Upper lobe of right lung (tissue), 1 donor: Measurements from ENCODE around the gene DNAJB9. TPM values are rescaled to one million over a fixed set of nuclear protein-coding genes. Genes with fewer than 3 reads are reported as not detected.

Experiments
- ATAC-seq: fragments of 200-7000 bp; cut with Tn5 transposase; one replicate; pipeline ENCODE4 v1.9.1; 2020; ENCODE audit warnings: mild to moderate bottlenecking, moderate library complexity
- DNase-seq: peaks from one replicate; pipeline ENCODE4 v3.0.0-alpha.2; 2020
- H3K27ac ChIP-seq: fragments of 200-600 bp; one replicate; pipeline ENCODE4 v1.8.0; 2022
- H3K27me3 ChIP-seq: fragments of 200-600 bp; one replicate; pipeline ENCODE4 v1.8.0; 2022; ENCODE audit warnings: mild to moderate bottlenecking
- H3K36me3 ChIP-seq: fragments of 200-600 bp; one replicate; pipeline ENCODE4 v1.8.0; 2022
- H3K4me1 ChIP-seq: fragments of 200-600 bp; one replicate; pipeline ENCODE4 v1.8.0; 2022
- H3K4me3 ChIP-seq: fragments of 200-600 bp; one replicate; pipeline ENCODE4 v1.8.0; 2022; ENCODE audit warnings: mild to moderate bottlenecking
- H3K9me3 ChIP-seq: fragments of 200-600 bp; one replicate; pipeline ENCODE4 v1.8.0; 2022
- CTCF ChIP-seq: fragments of 200-600 bp; IDR thresholded peaks from one replicate; pipeline ENCODE4 v1.8.0; 2022; ENCODE audit warnings: antibody characterized with exemption
- intact Hi-C: fragments of 100-400 bp; cut with DNase I; formaldehyde crosslinking; loops from one replicate; pipeline ENCODE4 v1.11.0; 2022
- total RNA-seq: library from RNA; stranded (reverse); fragmentation: NEBNext Ultra II Directional; extraction: Animal tissue kit (Norgen Biotek cat#: 25700); gene quantifications from one replicate; pipeline ENCODE4 v1.2.1, GENCODE V29; 2021
- donor health status: DM: no; HTN: yes; CAD: no; lungs with severe emphysema.

DNAJB9 gene
- total RNA-seq, 1 donor from 2014 or later = 36.5 TPM

GRCh38 chr7:108609643-108610042 lies 40.0 kb downstream of the DNAJB9 start:
- no peak for TF ChIP-seq CTCF
- no peak for DNase-seq
- Histone ChIP-seq H3K4me3 (no peak overlapping the region), H3K9me3 (no peaks in the 10 kb centered on the region), H3K4me1 (no peaks in the 10 kb centered on the region), H3K36me3 (no peaks in the 10 kb centered on the region), H3K27me3 (no peaks in the 10 kb centered on the region), H3K27ac (no peak overlapping the region)
- no peak for ATAC-seq
- intact Hi-C loops = no loop called here

- Histone ChIP-seq H3K4me1 (no peaks in the 10 kb centered on the region), H3K27ac (no peak overlapping the region), H3K9me3 (no peaks in the 10 kb centered on the region), H3K4me3 (no peak overlapping the region), H3K36me3 (no peaks in the 10 kb centered on the region), H3K27me3 (no peaks in the 10 kb centered on the region)
- intact Hi-C loops = no loop called here
- DNase-seq (no peak), ATAC-seq (peak; percentile 39)
- no peak for TF ChIP-seq CTCF
Observed at GRCh38 chr7:108611268-108611667, 41.6 kb downstream of the DNAJB9 start.

DNA sequence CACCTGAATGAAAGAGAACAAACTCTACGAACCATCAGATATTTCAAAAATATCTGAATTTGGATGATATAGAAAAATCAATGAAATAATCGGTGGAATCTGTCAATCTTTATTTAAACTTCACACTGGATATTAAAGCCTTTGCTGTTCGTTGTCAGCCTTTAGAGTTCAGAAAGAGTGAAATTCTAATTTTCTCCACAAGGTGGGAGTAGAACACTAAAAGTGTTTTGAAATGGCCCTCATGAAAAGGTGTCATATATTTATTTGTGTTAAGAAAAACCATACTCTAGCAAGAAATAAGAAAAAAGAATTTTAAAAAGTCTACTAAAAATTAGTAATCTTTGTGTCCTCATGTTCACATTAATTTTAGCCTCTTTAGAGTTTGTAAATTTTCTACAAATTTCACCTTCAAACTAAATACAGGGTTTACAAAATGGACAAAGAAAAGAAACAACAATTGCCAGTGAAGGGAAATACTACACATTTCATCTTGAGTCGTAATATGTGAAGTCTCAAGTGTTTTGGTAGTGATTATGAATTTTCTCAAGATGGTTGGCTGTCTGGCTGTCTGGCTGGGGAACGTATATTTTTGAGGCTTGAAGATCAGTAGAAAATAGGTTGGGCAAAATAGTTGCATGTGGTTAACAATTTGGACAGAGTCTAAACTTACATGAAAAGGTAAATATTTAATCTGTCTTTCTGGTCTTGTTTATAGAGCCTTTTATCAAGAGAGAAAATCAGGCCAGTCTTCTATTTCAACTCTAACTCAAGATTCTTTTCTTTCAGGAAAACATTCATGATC lies 43.7 kb downstream of the DNAJB9 start:
- Histone ChIP-seq H3K36me3 (no peaks in the 10 kb centered on the region), H3K9me3 (no peaks in the 10 kb centered on the region), H3K27ac (no peak overlapping the region), H3K4me3 (no peak overlapping the region), H3K27me3 (no peaks in the 10 kb centered on the region), H3K4me1 (no peaks in the 10 kb centered on the region)
- intact Hi-C loops = no loop called here
- TF ChIP-seq CTCF = peak; percentile 84
- DNase-seq = no peak
- ATAC-seq = peak; percentile 64

- Histone ChIP-seq H3K9me3 (no peaks in the 10 kb centered on the region), H3K4me1 (no peaks in the 10 kb centered on the region), H3K27ac (no peak overlapping the region), H3K36me3 (no peaks in the 10 kb centered on the region), H3K27me3 (no peaks in the 10 kb centered on the region), H3K4me3 (no peak overlapping the region)
- peak; percentile 36 for ATAC-seq
- intact Hi-C loops = no loop called here
- no peak for TF ChIP-seq CTCF
- no peak for DNase-seq
Observed at GRCh38 chr7:108613949-108614381, 44.3 kb downstream of the DNAJB9 start.

DNA sequence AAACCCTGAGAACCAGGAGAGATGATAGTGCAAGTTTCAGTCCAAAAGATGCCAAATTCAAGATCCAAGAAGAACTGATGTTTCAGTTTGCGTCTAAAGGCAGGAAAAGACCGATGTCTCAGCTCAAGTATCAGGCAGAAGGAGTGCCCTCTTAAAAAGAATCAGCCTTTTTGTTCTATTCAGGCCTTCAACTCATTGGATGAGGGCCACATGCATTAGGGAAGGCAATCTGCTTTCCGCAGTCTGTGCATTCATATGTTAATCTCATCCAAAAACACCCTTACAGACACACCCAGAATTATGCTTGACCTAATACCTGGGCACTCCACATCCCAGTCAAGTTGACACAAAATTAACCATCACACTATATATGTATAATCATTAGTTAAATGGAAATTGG lies 45.2 kb downstream of the DNAJB9 start:
- Histone ChIP-seq H3K36me3 (no peaks in the 10 kb centered on the region), H3K4me1 (no peaks in the 10 kb centered on the region), H3K4me3 (no peak overlapping the region), H3K27me3 (no peaks in the 10 kb centered on the region), H3K9me3 (no peaks in the 10 kb centered on the region), H3K27ac (no peak overlapping the region)
- intact Hi-C loops = no loop called here
- TF ChIP-seq CTCF = no peak
- no peak for DNase-seq
- ATAC-seq = no peak

DNA sequence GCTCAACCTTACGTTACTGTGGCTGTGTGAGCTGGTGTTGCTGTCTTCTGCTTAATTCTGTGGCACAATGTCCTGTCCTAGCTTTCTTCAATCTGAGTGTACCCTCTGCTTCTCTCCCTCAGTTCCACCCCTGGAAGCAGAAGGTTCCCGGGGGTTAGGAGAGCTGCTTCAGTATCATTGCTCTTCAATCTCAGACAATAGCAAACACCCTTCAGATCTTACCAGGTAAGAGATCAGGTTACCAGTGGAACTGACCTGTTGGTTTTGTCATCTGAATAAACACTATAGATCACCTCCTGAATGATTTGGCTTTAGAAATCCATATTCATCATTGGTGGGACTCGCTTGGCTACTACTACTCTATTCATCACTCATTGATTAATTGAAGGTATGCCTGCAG lies 48.4 kb downstream of the DNAJB9 start:
- no peak for DNase-seq
- H3K4me1 ChIP-seq = no peaks in the 10 kb centered on the region
- H3K9me3 ChIP-seq = no peaks in the 10 kb centered on the region
- H3K4me3 ChIP-seq = no peak overlapping the region
- H3K27me3 ChIP-seq = no peaks in the 10 kb centered on the region
- no peak overlapping the region for H3K27ac ChIP-seq
- intact Hi-C loops = no loop called here
- H3K36me3 ChIP-seq = no peaks in the 10 kb centered on the region
- ATAC-seq = no peak
- no peak for TF ChIP-seq CTCF
